Suprapubic skin (tissue), 4 donors: ENCODE measurements around the gene HSPB9. TPM values are rescaled to one million over a fixed set of nuclear protein-coding genes. Genes with fewer than 3 reads are reported as not detected.

Source experiments
- DNase-seq, 2 donors: peaks; one replicate each; pipeline ENCODE4 v3.0.0-alpha.2; 2019; ENCODE audit warnings: low spot score in 2 of 2
- H3K27ac ChIP-seq: fragments of 200-600 bp; sonication (generic); one replicate; pipeline ENCODE4 v1.5.1; 2019
- H3K27me3 ChIP-seq: fragments of 200-600 bp; sonication (generic); one replicate; pipeline ENCODE4 v1.5.1; 2019
- H3K36me3 ChIP-seq: fragments of 200-600 bp; sonication (generic); one replicate; pipeline ENCODE4 v1.5.1; 2019
- H3K4me1 ChIP-seq: fragments of 200-600 bp; sonication (generic); one replicate; pipeline ENCODE4 v1.5.1; 2019
- H3K4me3 ChIP-seq: fragments of 200-600 bp; sonication (generic); one replicate; pipeline ENCODE4 v1.5.1; 2019; ENCODE audit warnings: mild to moderate bottlenecking
- H3K9me3 ChIP-seq: fragments of 200-600 bp; sonication (generic); one replicate; pipeline ENCODE4 v1.5.1; 2019
- CTCF ChIP-seq, 2 donors: fragments of 200-600 bp in 1 of 2; fragments of 450-650 bp in 1 of 2; sonication (generic) in 1 of 2; IDR thresholded peaks; one replicate each; pipeline ENCODE4 v1.5.1; 2016 to 2019; ENCODE audit warnings: antibody characterized with exemption in 2 of 2, mild to moderate bottlenecking in 1 of 2, moderate library complexity in 1 of 2
- EP300 ChIP-seq: sonication (generic); formaldehyde crosslinking; IDR thresholded peaks from one replicate; pipeline ENCODE4 v1.6.1; 2017; ENCODE audit warnings: antibody characterized with exemption
- POLR2A ChIP-seq, 2 donors: fragments of 450-650 bp; IDR thresholded peaks; one replicate each; pipeline ENCODE4 v1.6.1; 2017; ENCODE audit warnings: antibody characterized with exemption in 2 of 2, mild to moderate bottlenecking in 2 of 2, moderate library complexity in 2 of 2
- POLR2AphosphoS5 ChIP-seq, 3 donors: sonication (generic); formaldehyde crosslinking; IDR thresholded peaks; one replicate each; pipeline ENCODE4 v1.6.1; 2017; ENCODE audit warnings: antibody characterized with exemption in 3 of 3
- WGBS: methylation state at CpG from one replicate; pipeline ENCODE4 v1.1.5; 2018; 5-methylcytosine and 5-hydroxymethylcytosine counted together
- total RNA-seq, 4 donors: library from RNA; depleted of rRNA; stranded (reverse); fragments of >200 nt; gene quantifications; one replicate each; pipeline ENCODE4 v1.1.0, GENCODE V29; 2016

HSPB9 gene
- total RNA-seq, 4 donors from 2014 or later, result 0.31 to 0.48 TPM; not detected in 2

- Histone ChIP-seq H3K4me3 (no peak overlapping the region), H3K27me3 (peaks cover 14% of the 10 kb centered on the region), H3K27ac (no peak overlapping the region), H3K4me1 (no peaks in the 10 kb centered on the region), H3K36me3 (no peaks in the 10 kb centered on the region), H3K9me3 (no peaks in the 10 kb centered on the region)
- no peak for TF ChIP-seq POLR2A (IDR thresholded peaks at IDR 0.05)
- no peak for TF ChIP-seq POLR2AphosphoS5 (IDR thresholded peaks at IDR 0.05)
- no peak for TF ChIP-seq CTCF (IDR thresholded peaks at IDR 0.05)
- no peak for TF ChIP-seq EP300
- DNase-seq, result no peak
- WGBS, result 93% methylated on average over 8 of the region's 8 CpGs
These were observed 33.9 kb upstream of the HSPB9 start for GRCh38 chr17:42088736-42089135.

- DNase-seq, result no peak
- TF ChIP-seq CTCF (IDR thresholded peaks at IDR 0.05), result no peak
- no peak for TF ChIP-seq POLR2AphosphoS5 (IDR thresholded peaks at IDR 0.05)
- no peak for TF ChIP-seq EP300
- no peak for TF ChIP-seq POLR2A (IDR thresholded peaks at IDR 0.05)
- no peaks in the 10 kb centered on the region for H3K36me3 ChIP-seq
- peaks cover 14% of the 10 kb centered on the region for H3K27me3 ChIP-seq
- no peaks in the 10 kb centered on the region for H3K9me3 ChIP-seq
- no peaks in the 10 kb centered on the region for H3K4me1 ChIP-seq
- no peak overlapping the region for H3K27ac ChIP-seq
- H3K4me3 ChIP-seq, result no peak overlapping the region
- WGBS, result 88% methylated on average over 8 of the region's 8 CpGs
These were observed 31.4 kb upstream of the HSPB9 start for GRCh38 chr17:42090964-42091790.

- TF ChIP-seq POLR2A (IDR thresholded peaks at IDR 0.05) (no peak), EP300 (no peak), CTCF (IDR thresholded peaks at IDR 0.05) (no peak), POLR2AphosphoS5 (IDR thresholded peaks at IDR 0.05) (no peak)
- Histone ChIP-seq H3K9me3 (no peaks in the 10 kb centered on the region), H3K27ac (no peak overlapping the region), H3K27me3 (peaks cover 30% of the 10 kb centered on the region), H3K36me3 (no peaks in the 10 kb centered on the region), H3K4me1 (peaks cover 6% of the 10 kb centered on the region), H3K4me3 (no peak overlapping the region)
- DNase-seq, result no peak
- 55% methylated on average over 5 of the region's 6 CpGs for WGBS
These were observed 29.7 kb upstream of the HSPB9 start for GRCh38 chr17:42092939-42093338.

GRCh38 chr17:42094375-42095069 lies 28.1 kb upstream of the HSPB9 start:
- TF ChIP-seq EP300, result no peak
- TF ChIP-seq POLR2AphosphoS5 (IDR thresholded peaks at IDR 0.05), result no peak
- TF ChIP-seq CTCF (IDR thresholded peaks at IDR 0.05), result no peak
- Histone ChIP-seq H3K9me3 (no peaks in the 10 kb centered on the region), H3K27me3 (peaks cover 21% of the 10 kb centered on the region), H3K27ac (no peak overlapping the region), H3K4me3 (no peak overlapping the region), H3K4me1 (peaks cover 13% of the 10 kb centered on the region), H3K36me3 (no peaks in the 10 kb centered on the region)
- 93% methylated on average over 12 of the region's 12 CpGs for WGBS
- no peak for DNase-seq

GRCh38 chr17:42096360-42097111 lies 26.1 kb upstream of the HSPB9 start:
- no peak for DNase-seq
- peaks cover 13% of the 10 kb centered on the region for H3K4me1 ChIP-seq
- no peaks in the 10 kb centered on the region for H3K36me3 ChIP-seq
- WGBS, result 68% methylated on average over 5 of the region's 8 CpGs
- TF ChIP-seq EP300, result no peak
- no peak for TF ChIP-seq POLR2AphosphoS5 (IDR thresholded peaks at IDR 0.05)
- TF ChIP-seq POLR2A (IDR thresholded peaks at IDR 0.05), result no peak
- no peaks in the 10 kb centered on the region for H3K9me3 ChIP-seq
- H3K27ac ChIP-seq, result no peak overlapping the region
- peaks cover 21% of the 10 kb centered on the region for H3K27me3 ChIP-seq
- H3K4me3 ChIP-seq, result no peak overlapping the region
